Astrocyte (in vitro differentiated cells and primary cell): ENCODE results near the gene TEX22.

ENCODE experiments used
- CTCF ChIP-seq: IDR thresholded peaks from 2 replicates; pipeline ENCODE4 v1.5.1; 2011; ENCODE audit warnings: low read depth, mild to moderate bottlenecking, inconsistent platforms, low read length, moderate library complexity; ENCODE audit not compliant: insufficient read depth
- EZH2 ChIP-seq: IDR thresholded peaks from 2 replicates; pipeline ENCODE4 v1.6.1; 2012; ENCODE audit warnings: mild to moderate bottlenecking, low read length, inconsistent platforms; ENCODE audit not compliant: insufficient read depth

DNA sequence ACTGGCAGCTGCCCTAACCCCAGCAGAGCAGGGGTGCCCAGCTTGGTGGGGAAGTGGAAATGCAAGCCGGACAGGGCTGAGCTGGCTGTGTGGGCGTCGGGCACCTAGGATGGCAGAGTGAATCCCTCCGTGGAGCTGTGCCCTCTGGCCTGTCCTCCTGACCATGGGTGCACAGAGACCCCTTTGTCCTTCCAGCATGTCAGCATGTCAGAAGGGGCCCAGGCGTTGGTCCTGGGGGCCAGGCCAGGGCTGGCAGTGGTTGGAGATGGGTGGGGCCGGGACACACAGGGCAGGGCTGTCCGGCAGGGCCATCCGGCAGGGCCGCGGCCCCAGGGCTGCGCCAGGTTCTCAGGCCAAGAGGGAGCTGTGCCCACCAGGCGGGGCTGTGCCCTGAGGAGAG is 8.8 kb upstream of the TEX22 start:
- TF ChIP-seq EZH2 (no peak), CTCF (no peak)
